ENCODE measurements around the gene EGFLAM. TPM values are rescaled to one million over a fixed set of nuclear protein-coding genes. Genes with fewer than 3 reads are reported as not detected.
"Not testable (repeated sequence)": the region's sequence is repeated elsewhere in the genome, so short reads cannot be mapped to it uniquely, and the experiment has no call there.

The EGFLAM gene
- total RNA-seq, 1 donor from 2014 or later, result 19.9 TPM

DNA sequence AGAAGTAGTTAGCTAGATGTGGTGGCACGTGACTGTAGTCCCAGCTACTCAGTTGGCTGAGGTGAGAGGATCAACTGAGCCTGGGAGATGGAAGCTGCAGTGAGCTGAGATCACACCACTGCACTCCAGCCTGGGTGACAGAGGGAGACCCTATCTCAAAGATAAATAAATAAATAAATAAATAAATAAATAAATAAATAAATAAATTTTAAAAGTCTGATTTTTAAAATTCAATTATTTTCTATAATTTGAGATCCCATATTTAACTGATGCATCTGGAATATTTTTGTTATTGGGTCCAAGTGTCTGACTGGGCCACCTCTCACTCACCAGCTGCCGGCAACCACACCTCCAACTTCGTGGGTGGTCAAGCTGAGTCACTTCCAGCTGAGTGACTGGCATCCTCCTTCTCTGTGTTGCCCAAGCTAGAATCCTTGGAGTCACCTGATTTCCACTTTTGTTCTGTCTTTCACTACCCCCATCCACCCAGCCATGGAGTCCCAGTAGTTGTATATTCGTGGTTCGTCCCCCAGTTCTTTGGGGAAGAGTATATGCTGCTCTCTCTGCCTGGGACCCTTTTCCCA lies 70.9 kb downstream of the EGFLAM start:
- peak; percentile 47 for DNase-seq (ENCODE audit: low read depth)

DNA sequence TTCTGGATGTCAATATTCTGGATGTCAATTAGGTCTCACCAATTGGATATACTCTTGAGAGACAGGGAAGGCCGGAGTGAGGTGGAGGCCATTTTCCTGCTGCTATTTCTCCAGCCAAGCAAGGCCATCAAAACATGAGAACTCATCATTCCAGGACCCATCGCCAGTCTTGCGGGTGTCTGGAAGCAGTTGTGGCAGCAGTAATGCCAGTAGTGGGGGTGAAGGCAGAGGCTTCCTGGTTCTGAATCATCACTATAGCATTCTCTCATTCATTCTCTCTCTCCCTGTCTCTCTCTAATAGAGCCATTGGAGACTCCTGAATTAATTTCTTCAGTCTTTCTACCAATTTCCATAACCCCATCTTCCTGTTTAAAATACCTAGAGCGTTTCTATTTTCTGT lies 71.8 kb downstream of the EGFLAM start:
- DNase-seq (ENCODE audit: low read depth), result peak; percentile 63

- no peak for DNase-seq (ENCODE audit: low read depth)
These were observed 73.5 kb downstream of the EGFLAM start for GRCh38 chr5:38331831-38332230.

GRCh38 chr5:38333181-38333580 lies 74.8 kb downstream of the EGFLAM start:
- DNase-seq (ENCODE audit: low read depth), result not testable (repeated sequence)

DNA sequence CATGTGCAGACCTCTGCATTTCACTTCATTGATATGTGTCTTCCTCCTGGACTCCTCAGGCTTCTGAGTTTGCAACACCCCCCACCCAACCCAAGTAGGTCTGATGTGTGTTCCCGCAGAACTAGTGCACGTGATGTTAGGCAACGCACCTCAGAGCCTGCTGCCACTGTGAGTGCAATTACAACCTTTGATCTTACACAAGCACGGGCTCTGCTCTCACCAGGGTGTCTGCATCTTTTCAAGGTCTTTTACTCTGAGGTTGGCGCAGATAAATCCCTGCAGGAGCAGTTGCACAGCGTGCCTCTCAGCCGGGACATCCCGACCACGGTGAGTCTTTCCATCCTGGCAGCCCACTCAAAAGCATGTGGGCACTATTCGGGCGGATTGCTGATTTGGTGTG lies 80.1 kb downstream of the EGFLAM start:
- DNase-seq (ENCODE audit: low read depth), result no peak

DNA sequence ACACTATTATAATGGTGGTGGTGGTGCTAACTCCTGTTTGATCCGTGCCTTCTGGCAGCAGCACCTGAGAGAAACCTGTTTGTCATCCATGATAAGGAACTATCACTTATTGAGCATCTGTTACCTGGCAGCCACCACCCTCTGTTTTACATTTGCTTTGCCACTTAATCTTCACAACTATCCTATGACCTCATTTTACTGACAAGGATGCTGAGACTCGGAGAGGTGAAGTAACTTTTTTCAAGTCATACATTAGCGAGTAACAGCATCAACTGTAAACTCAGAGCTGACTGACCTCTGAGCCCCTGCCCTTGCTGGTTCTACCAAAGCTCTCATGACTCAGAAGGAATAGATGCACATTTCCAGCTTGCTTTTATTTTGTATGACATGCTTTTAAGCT lies 81.1 kb downstream of the EGFLAM start:
- DNase-seq (ENCODE audit: low read depth), result no peak

DNA sequence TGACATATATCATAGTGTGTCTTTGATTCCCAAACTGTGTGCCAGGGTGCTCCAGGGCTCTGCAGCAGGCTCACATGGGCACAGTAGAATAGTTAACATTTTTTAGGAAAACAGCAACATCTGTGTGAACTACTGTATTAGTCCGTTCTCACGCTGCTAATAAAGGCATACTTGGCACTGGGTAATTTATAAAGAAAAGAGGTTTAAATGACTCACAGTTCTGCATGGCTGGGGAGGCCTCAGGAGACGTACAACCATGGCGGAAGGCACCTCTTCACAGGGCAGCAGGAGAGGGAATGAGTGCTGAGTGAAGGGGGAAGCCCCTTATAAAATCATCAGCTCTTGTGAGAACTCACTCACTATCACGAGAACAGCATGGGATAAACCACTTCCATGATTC lies 82.7 kb downstream of the EGFLAM start:
- DNase-seq (ENCODE audit: low read depth), result no peak

DNA sequence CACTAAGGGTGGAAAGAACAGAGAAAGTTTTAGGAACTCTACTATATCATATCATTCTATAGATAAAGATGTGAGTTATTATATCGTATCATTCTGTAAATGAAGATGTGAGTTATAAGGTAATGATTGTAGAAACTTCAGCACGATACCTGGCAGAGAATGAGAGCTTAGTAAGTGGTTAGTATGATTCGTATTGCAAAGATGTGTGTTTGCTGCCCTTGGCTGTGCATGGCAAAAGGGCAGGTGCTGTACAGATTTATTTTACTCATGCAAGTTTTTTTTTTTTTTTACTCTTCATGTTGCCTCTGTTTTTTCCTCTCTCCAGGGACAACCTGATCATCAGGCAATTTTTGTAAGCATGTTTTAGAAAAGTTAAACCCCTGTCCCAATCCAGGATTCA lies 83.3 kb downstream of the EGFLAM start:
- no peak for DNase-seq (ENCODE audit: low read depth)

- no peak for DNase-seq (ENCODE audit: low read depth)
These were observed 83.9 kb downstream of the EGFLAM start for GRCh38 chr5:38342261-38342660.

- no peak for DNase-seq (ENCODE audit: low read depth)
These were observed 86.5 kb downstream of the EGFLAM start for GRCh38 chr5:38344891-38345290.

GRCh38 chr5:38346593-38346992 lies 88.2 kb downstream of the EGFLAM start:
- DNase-seq (ENCODE audit: low read depth), result no peak

DNA sequence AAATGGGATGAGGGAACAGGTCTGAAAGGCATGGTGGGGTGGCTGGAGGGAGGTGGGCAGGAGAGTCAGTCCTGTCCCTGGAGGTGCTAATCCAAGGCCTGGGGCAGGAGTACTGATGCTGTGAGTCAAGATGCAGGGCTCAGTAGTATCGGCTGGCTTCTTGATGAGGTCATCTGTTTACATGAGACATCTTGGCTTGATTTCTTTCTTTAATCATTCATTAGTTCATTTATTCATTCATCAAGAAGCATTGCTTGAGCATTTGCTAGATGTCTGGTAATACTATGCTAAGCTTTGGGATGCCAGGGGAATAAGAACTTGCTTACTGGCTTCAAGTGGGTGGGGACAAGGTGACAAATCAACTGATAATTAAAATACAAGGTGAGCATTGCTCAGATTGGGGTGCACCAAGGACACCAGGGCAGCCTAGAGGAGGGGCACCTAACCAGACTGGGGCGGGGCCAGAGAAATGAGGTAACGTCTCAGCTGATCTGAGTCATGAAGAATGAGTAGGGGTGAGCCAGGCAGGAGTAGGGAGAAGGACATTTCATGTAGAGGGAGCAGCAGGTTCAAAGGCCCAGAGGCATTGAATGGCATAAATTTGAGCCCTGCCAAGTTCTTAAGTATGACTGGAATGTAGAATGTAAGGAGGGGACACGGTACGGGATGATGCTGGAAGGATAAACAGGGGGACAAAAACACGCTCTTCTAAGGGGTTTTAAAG lies 88.8 kb downstream of the EGFLAM start:
- no peak for DNase-seq (ENCODE audit: low read depth)

- DNase-seq (ENCODE audit: low read depth), result no peak
These were observed 89.5 kb downstream of the EGFLAM start for GRCh38 chr5:38347896-38348295.

DNA sequence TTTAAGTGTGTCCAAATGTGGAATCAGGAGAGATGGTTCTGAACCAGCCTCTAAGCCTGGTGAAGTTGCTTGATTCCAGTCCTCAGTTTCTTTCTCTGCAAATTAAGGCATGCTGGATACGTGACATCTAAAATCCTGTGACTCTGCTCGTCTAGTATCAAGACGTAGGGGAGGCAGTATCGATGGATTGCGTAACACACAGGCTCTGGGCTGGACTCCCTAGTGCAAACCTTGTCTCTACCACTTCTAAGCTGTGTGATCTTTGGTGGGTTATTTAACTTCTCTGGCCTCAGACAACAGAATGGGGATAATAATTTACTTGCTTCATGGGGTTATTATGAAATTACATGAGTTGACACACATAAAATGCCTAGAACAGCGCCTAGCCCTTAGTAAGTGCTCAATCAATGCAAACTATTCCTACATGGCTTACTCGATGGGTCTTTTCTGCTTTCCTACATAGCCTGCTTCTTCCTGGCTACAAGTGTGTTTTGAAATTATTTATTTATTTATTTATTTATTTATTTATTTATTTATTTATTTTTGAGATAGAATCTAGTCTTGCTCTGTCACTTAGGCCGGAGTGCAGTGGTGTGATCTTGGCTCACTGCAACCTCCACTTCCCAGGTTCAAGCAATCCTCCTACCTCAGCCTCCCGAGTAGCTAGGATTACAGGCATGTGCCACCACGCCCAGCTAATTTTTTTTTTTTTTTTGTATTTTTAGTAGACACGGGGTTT lies 102.1 kb downstream of the EGFLAM start:
- no peak for DNase-seq (ENCODE audit: low read depth)

DNA sequence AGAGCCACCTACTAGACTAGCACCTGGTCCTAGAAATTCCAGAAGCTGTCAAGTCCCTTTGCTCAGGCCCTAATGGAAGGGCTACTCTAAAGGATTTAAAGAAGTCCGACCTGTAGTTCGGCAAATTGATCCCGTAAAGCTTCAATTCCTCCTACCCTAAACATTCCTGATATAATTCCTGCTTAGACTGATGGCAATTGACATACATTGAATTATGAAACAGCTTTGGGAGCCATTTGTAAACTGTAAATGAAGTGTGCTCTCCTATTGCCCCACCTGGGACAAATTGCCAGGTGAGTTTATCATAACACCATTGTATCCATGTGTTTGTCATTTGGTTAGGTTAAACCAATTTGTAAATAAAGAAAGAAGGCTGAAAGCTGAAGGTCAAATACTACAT lies 104.4 kb downstream of the EGFLAM start:
- no peak for DNase-seq (ENCODE audit: low read depth)

DNA sequence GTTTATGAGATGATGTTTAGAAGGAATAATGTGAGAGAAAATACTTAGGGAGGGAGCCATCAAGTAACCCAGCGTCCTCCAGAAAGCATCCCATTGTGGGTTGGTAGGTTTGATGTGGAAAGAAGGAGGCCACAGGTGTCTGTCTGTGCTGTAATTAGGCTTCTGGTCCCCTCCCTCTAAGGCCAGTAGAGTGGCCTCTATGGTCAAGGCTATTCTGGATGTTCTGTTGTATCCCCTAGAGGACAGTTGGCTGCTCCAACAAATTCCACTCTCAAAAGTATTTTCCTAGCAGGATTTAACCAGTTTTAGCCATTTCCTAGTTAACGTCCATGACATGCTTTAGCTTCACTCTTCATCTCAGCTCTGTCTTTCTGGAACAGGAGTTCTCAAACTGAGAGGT lies 106.5 kb downstream of the EGFLAM start:
- DNase-seq (ENCODE audit: low read depth), result no peak

- no peak for DNase-seq (ENCODE audit: low read depth)
These were observed 109.1 kb downstream of the EGFLAM start for GRCh38 chr5:38367410-38367809.

- DNase-seq (ENCODE audit: low read depth), result no peak
These were observed 109.6 kb downstream of the EGFLAM start for GRCh38 chr5:38367966-38368365.

- no peak for DNase-seq (ENCODE audit: low read depth)
These were observed 111.3 kb downstream of the EGFLAM start for GRCh38 chr5:38369692-38370091.

DNA sequence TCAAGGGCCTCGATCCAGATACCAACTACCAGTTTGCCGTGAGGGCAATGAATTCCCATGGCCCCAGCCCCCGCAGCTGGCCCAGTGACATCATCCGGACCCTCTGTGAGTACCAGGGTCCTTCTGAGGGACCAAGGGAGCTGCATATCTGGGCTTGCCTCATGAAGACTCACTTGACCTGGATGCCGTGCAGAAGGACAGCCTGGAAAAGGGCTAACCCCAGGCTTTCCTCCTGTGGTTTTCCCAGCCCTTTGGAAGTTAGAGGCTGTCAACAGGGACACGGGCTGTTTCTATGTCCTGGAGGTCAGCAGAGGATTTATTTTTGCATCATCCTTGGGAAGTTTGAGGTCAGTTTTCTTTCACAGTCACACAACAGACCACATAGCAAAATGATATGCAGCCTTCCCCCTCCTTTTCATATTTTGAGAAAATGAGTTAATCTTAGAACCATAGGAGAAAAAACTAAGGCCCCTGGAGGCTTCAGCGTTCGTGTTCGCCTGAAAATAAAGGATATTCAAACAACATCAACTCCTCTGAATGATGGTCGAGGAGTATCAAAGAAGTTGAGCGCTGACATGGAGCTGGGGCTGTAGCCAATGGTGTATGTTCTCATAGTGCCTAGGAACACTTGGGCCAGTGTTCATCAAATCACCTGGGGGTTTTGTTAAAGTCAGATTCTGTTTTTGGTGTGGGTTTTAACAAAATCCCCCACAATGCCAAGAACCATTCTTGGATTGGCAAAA lies 112.2 kb downstream of the EGFLAM start:
- peak; percentile 33 for DNase-seq (ENCODE audit: low read depth)

DNA sequence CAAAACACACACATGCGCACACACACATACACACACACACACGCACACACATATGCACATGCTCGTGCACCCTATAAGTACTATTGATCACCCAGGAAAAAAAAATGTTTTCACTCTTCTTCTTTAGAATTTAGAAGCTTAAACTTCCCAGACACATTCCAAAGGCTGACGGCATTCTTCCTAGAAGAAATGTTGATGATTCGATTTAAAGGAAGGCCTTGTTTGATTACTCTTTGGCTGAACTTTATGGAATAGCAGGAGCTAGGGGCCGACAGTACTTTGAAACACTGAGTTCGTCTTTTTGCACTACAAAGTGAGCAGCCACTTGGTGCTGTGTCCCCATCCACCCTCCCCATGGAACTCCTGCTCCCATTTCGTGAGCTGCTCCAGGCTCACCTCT lies 113.2 kb downstream of the EGFLAM start:
- DNase-seq (ENCODE audit: low read depth), result no peak

- DNase-seq (ENCODE audit: low read depth), result peak; percentile 29
These were observed 115.4 kb downstream of the EGFLAM start for GRCh38 chr5:38373743-38374142.

Measured in myocyte (in vitro differentiated cells).